ENCODE results near the gene GET4.

Gene GET4

DNA sequence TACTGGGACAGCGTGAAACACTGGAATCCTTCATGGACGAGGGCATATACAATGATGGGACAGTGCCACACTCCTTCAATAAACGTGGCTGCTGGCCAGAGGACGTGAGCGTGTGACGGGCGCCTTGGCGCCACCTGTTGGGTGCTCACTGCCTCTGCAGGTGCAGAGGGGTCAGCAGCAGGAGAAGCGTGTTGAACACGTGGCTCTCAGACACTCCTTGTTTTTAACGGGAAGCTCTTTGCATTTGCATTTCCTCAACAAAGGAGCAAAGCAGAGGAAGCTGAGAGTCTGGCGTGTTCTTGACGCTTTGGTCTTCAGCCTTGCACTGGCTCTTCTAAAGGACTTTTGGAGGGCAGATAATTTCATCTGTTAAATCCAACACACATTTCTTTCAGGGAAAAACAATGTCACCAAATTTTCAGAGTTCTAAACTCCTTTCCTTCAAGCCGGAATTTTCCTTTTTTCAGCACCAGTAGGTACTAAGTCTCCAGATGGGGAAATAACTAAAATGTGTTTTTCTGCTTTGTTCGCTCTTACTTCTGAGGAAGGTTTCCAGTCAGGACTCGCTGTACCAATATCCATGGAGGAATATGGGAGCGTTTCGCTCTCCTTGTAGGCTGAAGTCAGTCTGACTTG, 2.9 kb upstream of the GET4 start:
- DNase-seq (ENCODE audit: insufficient read length, low spot score) (peak; percentile 92), FAIRE-seq (no peak)

DNA sequence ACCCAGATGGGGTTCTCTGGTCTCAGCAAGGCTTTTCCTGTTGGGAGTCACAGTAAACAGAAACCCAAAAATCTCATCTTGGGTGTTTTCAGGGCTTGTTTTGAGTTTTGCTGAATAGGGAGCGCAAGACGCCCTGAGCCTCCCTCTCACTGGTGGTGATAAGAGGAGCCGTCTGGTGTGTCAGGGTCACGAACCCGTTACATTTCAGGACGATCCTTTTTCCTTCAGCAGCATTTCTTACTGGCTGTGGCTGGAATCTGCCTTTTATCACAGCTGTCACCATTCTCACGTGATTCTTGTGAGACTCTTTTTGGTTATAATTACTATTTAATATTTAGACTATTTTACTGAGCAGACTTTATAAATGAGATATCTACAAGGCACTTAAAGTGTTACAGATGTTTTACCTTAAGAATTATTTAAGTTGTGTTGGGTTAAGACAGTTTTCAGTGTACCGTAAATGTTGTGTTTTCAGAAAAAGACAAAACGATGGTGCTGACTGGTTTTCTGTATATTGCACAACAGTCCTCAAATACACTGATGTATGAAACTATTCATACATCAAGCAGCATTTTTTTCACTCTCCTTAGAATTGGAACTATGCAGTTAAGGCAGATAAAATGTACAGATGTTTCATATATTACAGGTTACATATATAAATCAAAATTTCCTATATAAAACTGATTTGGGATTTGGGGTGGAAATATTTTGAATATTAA, 2.2 kb upstream of the GET4 start:
- TF ChIP-seq CTCF (IDR thresholded peaks at IDR 0.05; ENCODE audit: insufficient read depth, missing control alignments) = no peak
- FAIRE-seq = no peak
- no peak for DNase-seq (ENCODE audit: insufficient read length, low spot score)

More for the DNA sequence above, 2.9 kb upstream of the GET4 start:
- peak; percentile 92 for TF ChIP-seq CTCF (IDR thresholded peaks at IDR 0.05; ENCODE audit: insufficient read depth, missing control alignments)

DNA sequence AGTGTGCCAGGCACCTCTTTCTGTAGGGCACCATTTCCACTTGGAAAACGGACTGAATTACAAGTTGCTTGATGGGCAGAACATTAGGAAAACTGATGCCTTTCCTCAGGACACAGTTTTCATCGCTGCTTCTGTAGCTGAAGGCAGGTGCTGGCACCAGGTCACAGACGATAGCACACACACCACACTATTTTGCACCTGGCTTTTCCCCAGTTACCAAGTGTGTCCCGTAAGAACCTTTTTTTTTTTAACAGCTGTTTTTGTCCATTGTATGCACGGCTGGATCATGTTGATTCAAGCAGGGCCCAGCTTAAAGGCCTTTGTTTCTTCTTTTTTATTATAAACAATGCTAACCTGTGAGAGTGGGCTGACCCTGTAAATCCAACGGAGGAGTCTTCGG, 1.3 kb upstream of the GET4 start:
- DNase-seq (ENCODE audit: insufficient read length, low spot score) = no peak
- FAIRE-seq = no peak
- TF ChIP-seq CTCF (IDR thresholded peaks at IDR 0.05; ENCODE audit: insufficient read depth, missing control alignments) = no peak

DNA sequence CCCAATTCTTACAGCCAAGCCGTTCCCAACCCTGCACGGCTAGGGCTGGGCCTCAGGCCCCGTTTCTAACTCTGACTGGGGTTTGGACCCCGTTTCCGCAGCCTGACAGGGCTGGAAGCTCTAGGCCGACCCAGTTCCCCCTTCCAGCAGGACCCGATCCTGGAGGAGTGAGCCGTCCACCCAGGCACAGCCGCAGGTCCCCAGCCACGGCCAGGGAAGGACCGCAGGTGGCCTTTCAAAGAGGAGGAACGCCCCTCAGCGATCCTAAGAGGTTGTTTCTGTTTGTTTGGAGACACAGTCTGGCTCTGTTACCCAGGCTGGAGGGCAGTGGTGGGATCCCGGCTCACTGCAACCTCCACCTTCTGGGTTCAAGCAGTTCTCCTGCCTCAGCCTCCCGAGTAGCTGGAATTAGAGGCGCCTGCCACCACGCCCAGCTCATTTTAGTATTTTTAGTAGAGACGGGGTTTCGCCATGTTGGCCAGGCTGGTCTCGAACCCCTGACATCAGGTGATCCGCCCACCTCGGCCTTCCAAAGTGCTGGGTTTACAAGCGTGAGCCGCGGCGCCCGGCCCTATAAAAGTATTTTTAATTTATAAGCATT, 778 bp upstream of the GET4 start:
- no peak for DNase-seq (ENCODE audit: insufficient read length, low spot score)
- no peak for TF ChIP-seq CTCF (IDR thresholded peaks at IDR 0.05; ENCODE audit: insufficient read depth, missing control alignments)
- FAIRE-seq = no peak

GRCh38 chr7:876972-877311, 588 bp downstream of the GET4 start:
- FAIRE-seq = no peak
- no peak for TF ChIP-seq CTCF (IDR thresholded peaks at IDR 0.05; ENCODE audit: insufficient read depth, missing control alignments)
- DNase-seq (ENCODE audit: insufficient read length, low spot score) = no peak

- TF ChIP-seq CTCF (IDR thresholded peaks at IDR 0.05; ENCODE audit: insufficient read depth, missing control alignments) = no peak
- no peak for FAIRE-seq
- DNase-seq (ENCODE audit: insufficient read length, low spot score) = no peak
Measured at GRCh38 chr7:877312-878232, 1.2 kb downstream of the GET4 start.

All from D721Med (cell line).